Tibial nerve (tissue), 4 donors: Measurements from ENCODE around the gene BOD1L1.

Experiments used
- EP300 ChIP-seq, 2 donors: sonication (generic); formaldehyde crosslinking; IDR thresholded peaks; one replicate each; pipeline ENCODE4 v1.6.1; 2017; ENCODE audit warnings: antibody characterized with exemption in 2 of 2, mild to moderate bottlenecking in 1 of 2
- POLR2A ChIP-seq, 2 donors: fragments of 450-650 bp; IDR thresholded peaks; one replicate each; pipeline ENCODE4 v1.6.1; 2017; ENCODE audit warnings: antibody characterized with exemption in 2 of 2, mild to moderate bottlenecking in 2 of 2, moderate library complexity in 2 of 2
- TF ChIP-seq, protein P1 (sequence below), 5 experiments: fragments of 200-600 bp in 3 of 5; fragments of 450-650 bp in 2 of 5; sonication (generic) in 3 of 5; IDR thresholded peaks; one replicate each; pipeline ENCODE4 v1.5.1; 2016 to 2019; ENCODE audit warnings: antibody characterized with exemption in 5 of 5, mild to moderate bottlenecking in 3 of 5, moderate library complexity in 2 of 5

DNA sequence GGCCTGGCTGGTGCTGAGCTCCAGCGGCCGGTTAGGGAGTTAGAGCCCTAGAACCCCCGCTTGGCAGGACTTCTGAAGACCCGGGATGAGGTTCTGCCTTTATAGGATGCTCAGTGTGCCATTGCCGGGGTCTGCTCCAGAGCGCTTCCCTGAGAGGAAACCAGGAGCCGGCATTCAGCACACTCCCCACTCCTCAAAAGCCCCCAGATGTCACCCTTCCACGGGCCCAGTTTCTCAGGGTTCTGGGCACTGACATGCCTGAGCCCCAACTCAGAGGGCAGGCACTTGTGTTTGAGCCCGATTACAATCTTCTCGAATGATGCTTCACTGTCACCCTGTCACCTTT, 89.7 kb downstream of the BOD1L1 start:
- TF ChIP-seq, protein P1, sequence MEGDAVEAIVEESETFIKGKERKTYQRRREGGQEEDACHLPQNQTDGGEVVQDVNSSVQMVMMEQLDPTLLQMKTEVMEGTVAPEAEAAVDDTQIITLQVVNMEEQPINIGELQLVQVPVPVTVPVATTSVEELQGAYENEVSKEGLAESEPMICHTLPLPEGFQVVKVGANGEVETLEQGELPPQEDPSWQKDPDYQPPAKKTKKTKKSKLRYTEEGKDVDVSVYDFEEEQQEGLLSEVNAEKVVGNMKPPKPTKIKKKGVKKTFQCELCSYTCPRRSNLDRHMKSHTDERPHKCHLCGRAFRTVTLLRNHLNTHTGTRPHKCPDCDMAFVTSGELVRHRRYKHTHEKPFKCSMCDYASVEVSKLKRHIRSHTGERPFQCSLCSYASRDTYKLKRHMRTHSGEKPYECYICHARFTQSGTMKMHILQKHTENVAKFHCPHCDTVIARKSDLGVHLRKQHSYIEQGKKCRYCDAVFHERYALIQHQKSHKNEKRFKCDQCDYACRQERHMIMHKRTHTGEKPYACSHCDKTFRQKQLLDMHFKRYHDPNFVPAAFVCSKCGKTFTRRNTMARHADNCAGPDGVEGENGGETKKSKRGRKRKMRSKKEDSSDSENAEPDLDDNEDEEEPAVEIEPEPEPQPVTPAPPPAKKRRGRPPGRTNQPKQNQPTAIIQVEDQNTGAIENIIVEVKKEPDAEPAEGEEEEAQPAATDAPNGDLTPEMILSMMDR (IDR thresholded peaks at IDR 0.05) = no peak
- TF ChIP-seq POLR2A (IDR thresholded peaks at IDR 0.05) = no peak
- TF ChIP-seq EP300 (IDR thresholded peaks at IDR 0.05) = no peak
